Measurements from ENCODE around the gene DPY30. TPM values are rescaled to one million over a fixed set of nuclear protein-coding genes. Genes with fewer than 3 reads are reported as not detected.

Gene DPY30
- total RNA-seq, 2 donors from 2014 or later = 37.3 to 39.9 TPM

- no peak for DNase-seq
- peak in 1 of 2 donors; percentile 12 for ATAC-seq
- intact Hi-C loops (cut with DNase I) = no loop called here
Observed at GRCh38 chr2:31986906-31987305, 52.7 kb downstream of the DPY30 start.

- no peak for DNase-seq
- intact Hi-C loops (cut with DNase I) = no loop called here
- ATAC-seq = no peak
Observed at GRCh38 chr2:31983762-31984467, 55.7 kb downstream of the DPY30 start.

- peak; percentile 79 to 82 for ATAC-seq
- intact Hi-C loops (cut with DNase I) = no loop called here
- no peak for DNase-seq
Observed at GRCh38 chr2:31980674-31981356, 58.8 kb downstream of the DPY30 start.

- DNase-seq (no peak), ATAC-seq (peak in 1 of 2 donors; percentile 23)
- intact Hi-C loops (cut with DNase I) = no loop called here
Observed at GRCh38 chr2:31979956-31980355, 59.6 kb downstream of the DPY30 start.

GRCh38 chr2:31979018-31979417, 60.6 kb downstream of the DPY30 start:
- intact Hi-C loops (cut with DNase I) = no loop called here
- no peak for DNase-seq
- no peak for ATAC-seq

GRCh38 chr2:31978436-31978835, 61.2 kb downstream of the DPY30 start:
- intact Hi-C loops (cut with DNase I) = no loop called here
- no peak for ATAC-seq
- no peak for DNase-seq

Other genes with a start within 250 kb of the DPY30 start
- 10 to 100 TPM; 33.1 to 37.5 TPM for gene MEMO1, start 28.8 kb downstream of the DPY30 start, total RNA-seq
- gene SPAST, start 23.8 kb upstream of the DPY30 start, total RNA-seq = 1 to 10 TPM; 8.0 to 9.2 TPM
- 10 to 100 TPM; 13.9 to 19.6 TPM for gene SLC30A6, start 126.1 kb upstream of the DPY30 start, total RNA-seq
- gene NLRC4, start 225.1 kb upstream of the DPY30 start, total RNA-seq = 1 to 10 TPM; 1.7 to 2.3 TPM
- gene YIPF4, start 238.1 kb upstream of the DPY30 start, total RNA-seq = 10 to 100 TPM; 48.5 to 51.4 TPM

All from left cardiac atrium (tissue), 4 donors.